Right lobe of liver (tissue), 4 donors: ENCODE measurements around the gene ZNF207.

Experiments used
- CTCF ChIP-seq, 4 donors: fragments of 200-600 bp in 3 of 4; fragments of 450-650 bp in 1 of 4; IDR thresholded peaks; one replicate each; pipeline versions ENCODE4 v1.5.1 to v1.8.0; 2016 to 2022; ENCODE audit warnings: antibody characterized with exemption in 4 of 4, mild to moderate bottlenecking in 2 of 4
- POLR2A ChIP-seq: fragments of 450-650 bp; IDR thresholded peaks from one replicate; pipeline ENCODE4 v1.6.1; 2017; ENCODE audit warnings: antibody characterized with exemption, mild to moderate bottlenecking
- donor health status: DM: no; HTN: no; CAD: no.
- donor health status: DM: no; HTN: no; CAD: no.
- donor health status: DM: no; HTN: yes; CAD: no.

GRCh38 chr17:32341857-32342602 lies 7.9 kb upstream of the ZNF207 start, which contains the start of gene C17orf75:
- peak; percentile 36 for TF ChIP-seq POLR2A
- no peak for TF ChIP-seq CTCF (IDR thresholded peaks at IDR 0.05)
